HG02884 (cell line): Measurements from ENCODE around the gene TTC5.
"Not testable (repeated sequence)": the region's sequence is repeated elsewhere in the genome, so short reads cannot be mapped to it uniquely, and the experiment has no call there.

Experiments used
- ATAC-seq: cut with Tn5 transposase; IDR thresholded peaks from one replicate; pipeline ENCODE4 v1.9.1; 2021; ENCODE audit warnings: mild to moderate bottlenecking, moderate library complexity; ENCODE audit not compliant: unreplicated experiment

The TTC5 gene

GRCh38 chr14:20314026-20314425, 8.3 kb upstream of the TTC5 start:
- ATAC-seq: no peak

GRCh38 chr14:20306079-20306423, 300 bp upstream of the TTC5 start:
- no peak for ATAC-seq

GRCh38 chr14:20302042-20302755, 3.6 kb downstream of the TTC5 start:
- ATAC-seq: no peak

- ATAC-seq: peak; percentile 84
Observed at GRCh38 chr14:20295067-20295466, 10.7 kb downstream of the TTC5 start.

- ATAC-seq: no peak
Observed at GRCh38 chr14:20294636-20295035, 11.1 kb downstream of the TTC5 start.

- not testable (repeated sequence) for ATAC-seq
Observed at GRCh38 chr14:20281998-20282397, 23.8 kb downstream of the TTC5 start.

DNA sequence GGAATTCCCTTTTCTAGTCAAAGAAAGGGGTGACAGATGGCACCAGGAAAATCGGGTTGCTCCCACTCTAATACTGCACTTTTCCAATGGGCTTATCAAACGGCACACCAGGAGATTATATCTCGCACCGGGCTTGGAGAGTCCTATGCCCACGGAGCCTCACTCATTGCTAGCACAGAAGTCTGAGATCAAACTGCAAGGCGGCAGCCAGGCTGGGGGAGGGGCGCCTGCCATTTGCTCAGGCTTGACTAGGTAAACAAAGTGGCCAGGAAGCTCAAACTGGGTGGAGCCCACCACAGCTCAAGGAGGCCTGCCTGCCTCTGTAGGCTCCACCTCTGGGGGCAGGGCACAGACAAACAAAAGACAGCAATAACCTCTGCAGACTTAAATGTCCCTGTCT, 25.5 kb downstream of the TTC5 start:
- ATAC-seq: not testable (repeated sequence)

DNA sequence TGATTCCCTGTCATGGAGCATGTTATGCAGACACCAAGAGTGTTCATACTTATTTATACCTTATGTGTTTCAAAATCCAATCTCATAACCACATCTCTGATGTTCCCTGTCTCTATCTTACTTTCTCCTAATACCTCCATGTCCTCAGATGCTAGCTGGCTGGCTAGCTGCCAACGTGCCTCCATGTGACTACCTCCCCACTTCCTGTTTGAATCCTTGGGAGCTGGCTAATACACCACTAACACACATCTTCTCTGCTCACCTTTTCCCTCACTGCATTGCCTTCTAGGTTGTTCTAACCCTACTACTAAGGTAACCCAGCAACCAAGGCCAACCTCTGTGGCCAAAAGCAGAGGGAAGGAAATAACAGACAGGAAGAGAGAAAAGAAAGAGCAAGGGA, 27.3 kb downstream of the TTC5 start:
- no peak for ATAC-seq

GRCh38 chr14:20277409-20277808, 28.3 kb downstream of the TTC5 start:
- ATAC-seq: no peak

DNA sequence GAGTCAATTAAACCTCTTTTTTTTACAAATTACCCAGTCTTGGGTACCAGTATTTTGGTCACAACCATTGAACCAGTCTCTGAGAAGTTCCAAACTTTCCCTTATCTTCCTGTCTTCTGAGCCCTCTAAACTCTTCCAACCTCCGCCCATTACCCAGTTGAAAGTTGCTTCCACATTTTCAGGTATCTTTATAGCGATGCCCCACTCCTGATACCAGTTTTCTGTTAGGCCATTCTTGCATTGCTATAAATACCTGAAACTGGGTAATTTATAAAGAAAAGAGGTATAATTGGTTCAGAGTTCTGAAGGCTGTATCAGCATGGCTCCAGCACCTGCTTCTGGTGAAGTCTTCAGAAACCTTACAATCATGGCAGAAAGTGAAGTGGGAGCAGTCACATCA, 31.7 kb downstream of the TTC5 start:
- no peak for ATAC-seq

- not testable (repeated sequence) for ATAC-seq
Observed at GRCh38 chr14:20264361-20264760, 41.4 kb downstream of the TTC5 start.

GRCh38 chr14:20262642-20263128, 43.1 kb downstream of the TTC5 start:
- ATAC-seq: no peak

- no peak for ATAC-seq
Observed at GRCh38 chr14:20247646-20248246, 58.0 kb downstream of the TTC5 start.
